ENCODE results near the gene BCAR3.

BCAR3 gene

GRCh38 chr1:93593854-93594602 lies 87.6 kb downstream of the BCAR3 start:
- no peak for DNase-seq

DNA sequence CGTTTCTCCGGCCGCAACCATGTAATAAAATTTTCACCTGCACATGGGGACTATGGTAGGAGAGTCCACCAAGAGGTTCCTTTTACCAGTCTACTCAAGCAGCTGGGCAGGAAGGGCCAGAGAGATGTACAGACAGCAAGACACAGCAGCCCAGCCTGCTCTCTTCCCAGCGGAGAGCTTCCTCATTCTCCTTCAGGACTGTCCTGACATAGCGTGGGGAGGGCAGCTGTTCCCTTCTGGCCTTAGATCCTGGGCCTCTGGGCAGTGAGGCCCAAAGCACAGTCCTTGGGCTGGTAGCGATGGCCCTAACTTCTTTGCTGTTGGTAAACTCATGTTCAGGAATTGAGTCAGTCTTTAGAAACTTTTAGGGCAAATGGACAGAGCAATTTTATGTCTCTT lies 89.1 kb downstream of the BCAR3 start:
- DNase-seq = no peak

DNA sequence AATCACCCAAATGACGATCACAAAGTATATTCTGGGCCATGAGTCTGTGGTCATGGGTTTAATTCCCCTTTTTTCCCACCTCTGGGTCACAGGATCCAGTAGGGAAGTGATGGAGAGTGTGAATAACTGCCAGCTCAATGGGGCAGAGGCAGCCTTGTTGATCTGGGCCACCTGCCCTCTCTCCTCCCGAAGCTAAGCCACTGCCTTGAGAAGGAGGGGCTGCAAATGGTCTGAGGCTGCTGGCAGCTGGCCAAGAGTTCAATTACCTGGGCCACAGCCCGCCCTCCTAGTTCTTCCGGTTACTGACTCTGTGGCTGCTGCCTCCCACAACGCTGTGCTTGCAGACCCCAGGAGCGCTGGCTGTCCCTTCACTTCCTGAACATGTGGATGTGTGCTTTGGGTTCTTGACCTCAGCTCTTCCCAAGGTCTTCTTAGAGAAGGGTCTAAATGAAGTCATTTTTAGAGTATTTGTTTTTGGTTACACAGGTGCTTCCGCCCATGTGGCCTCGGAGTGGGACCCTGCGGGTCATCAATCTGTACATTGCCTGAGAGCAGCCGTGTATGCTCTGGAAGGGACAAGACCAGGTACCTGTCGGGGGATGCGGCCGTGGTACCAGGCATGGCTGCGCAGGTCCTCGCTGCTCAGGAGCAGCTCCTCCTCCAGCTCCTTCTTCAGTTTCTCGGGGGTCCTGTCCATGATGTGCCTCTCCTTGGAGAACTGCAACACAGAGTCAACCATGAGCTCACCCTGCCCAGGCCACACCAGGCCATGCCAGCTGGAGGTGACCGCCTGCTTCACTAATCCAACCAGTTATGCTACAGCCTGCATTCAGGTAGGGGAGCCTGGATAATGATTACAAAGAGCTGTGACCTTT lies 89.7 kb downstream of the BCAR3 start:
- DNase-seq = peak; percentile 72

DNA sequence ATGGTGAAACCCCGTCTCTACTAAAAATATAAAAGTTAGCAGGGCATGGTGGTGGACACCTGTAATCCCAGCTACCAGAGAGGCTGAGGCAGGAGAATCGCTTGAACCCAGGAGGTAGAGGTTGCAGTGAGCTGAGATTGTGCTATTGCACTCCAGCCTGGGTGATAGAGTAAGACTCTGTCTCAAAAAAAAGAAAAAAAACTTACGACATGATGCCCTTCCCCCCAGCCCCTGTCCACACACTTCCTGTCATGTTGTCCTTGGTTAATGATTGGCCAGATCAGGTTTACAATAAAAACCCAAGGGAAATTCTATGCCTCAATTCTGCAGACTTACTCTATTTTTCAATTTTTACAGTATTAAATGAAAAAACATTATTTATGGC lies 90.4 kb downstream of the BCAR3 start:
- DNase-seq = peak; percentile 29

GRCh38 chr1:93588955-93589354 lies 92.7 kb downstream of the BCAR3 start:
- no peak for DNase-seq

DNA sequence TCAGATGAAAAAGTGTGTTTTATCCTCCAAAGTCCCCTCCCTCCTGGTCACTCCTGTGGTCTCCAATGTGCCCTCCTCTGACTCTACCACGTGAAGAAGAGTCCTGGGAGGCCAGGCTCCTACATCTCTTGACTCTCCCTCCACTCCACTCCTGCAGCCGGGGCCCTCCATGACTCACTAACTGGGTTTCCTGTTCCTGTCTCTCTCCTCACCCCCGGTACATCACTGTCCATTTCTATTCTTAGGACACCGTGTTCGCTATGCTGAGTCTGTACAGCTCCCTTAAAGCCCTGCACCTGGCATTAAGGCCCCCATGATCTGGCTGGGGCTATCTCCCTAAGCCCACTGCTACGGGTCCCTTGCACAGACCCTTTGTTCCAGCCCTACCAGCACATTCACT lies 93.4 kb downstream of the BCAR3 start:
- no peak for DNase-seq

DNA sequence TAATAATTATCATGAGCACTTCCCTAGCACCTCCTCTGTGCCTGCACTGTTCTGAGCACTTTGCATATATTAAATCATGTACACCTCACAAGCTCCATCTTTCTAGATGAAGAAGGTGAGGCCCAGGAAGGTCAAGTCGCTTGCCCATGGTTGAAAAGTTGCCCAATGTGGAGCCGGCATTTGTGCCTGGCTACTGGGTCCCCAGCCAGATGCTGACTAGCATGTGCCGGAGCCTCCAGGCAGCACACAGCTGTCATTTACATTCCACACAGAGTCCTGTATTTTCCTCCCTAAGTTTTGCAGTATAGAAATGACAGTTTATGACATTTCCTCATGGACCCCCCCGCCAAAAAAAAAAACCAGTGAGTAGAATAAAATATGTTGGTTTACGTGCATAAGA lies 94.3 kb downstream of the BCAR3 start:
- DNase-seq = no peak

GRCh38 chr1:93585059-93585966 lies 96.3 kb downstream of the BCAR3 start:
- no peak for DNase-seq

GRCh38 chr1:93584261-93585003 lies 97.2 kb downstream of the BCAR3 start:
- DNase-seq = no peak

GRCh38 chr1:93581917-93582850 lies 99.5 kb downstream of the BCAR3 start:
- no peak for DNase-seq

DNA sequence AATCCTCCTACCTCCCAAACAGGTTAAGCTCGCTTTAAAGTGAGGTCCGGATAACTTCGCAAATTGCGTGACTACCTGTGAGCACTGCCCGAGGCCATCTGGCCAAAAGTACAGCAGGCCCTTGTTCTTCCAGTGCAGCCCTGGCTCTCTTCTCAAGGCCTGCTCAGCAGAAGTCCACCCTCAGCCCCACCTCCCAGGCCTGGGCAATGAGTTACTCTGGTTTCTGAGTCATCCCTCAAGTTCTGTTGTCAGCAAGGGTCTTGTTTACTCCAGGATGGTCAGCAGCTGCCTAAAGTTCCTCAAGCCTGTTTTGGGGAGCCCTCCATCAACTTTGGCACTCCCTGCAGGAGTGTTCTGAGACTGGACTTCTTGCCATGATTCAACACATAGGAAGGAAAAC lies 101.7 kb downstream of the BCAR3 start:
- no peak for DNase-seq

- DNase-seq = no peak
Observed at GRCh38 chr1:93578911-93579825, 102.5 kb downstream of the BCAR3 start.

DNA sequence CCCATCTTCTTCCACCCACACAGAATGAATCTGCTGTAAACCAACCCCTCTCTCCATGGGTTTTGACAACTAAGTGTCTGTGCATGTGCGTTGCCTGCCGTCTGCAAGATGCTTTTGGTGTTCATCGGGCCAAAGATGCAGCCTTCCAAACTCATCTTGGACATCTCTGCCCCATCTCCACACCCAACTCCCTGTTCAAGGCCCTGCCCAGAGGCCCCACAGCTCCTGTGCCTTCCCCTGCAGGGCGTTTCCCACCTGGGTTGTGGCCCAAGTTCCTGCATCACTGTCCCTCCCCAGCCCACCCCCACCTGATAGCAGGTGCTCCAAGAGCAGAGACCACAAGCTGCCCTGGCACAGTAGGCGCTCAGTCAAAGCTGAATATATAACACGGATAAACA lies 103.2 kb downstream of the BCAR3 start:
- DNase-seq = no peak

DNA sequence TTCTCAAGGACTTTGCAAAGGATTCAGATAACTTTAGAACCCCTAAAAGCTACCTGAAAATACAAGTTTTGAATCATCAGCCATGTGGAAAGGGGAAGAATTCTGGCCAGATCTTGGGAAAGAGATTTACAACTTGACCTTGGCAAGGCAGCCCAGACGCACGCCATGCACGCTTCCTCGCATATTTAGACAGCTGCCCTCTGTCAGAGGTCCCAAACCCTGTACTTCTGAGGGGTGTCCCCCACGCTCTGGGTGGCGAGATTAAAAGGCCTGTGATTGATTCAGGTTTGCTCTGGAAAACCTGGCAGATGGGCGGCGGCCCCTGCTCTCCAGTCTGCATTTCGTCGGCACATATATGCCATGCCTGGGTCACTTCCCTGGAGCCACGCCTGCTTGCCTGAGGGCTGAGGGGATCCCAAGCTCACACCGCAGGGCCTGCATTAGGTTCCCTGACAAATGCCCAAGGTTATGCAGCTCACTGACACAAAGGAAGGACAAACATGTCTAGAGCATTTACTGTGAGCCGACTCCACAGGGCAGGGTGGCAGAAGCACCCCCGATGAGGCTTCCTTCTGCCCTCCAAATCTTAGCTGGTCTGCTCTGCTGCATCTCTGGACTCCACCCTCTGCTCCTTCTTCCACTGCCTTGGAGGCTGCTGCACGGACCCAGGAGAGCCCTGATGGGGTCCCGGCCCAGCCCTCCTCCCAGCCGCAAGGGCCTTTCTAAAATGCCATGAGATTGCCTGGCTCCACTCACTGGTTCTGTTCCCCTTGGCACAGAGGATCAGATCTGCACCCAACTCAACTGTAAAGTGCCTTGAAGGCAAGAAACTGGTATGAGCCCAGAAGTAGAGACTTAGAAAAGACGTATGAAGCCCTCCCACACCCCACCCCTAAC lies 103.9 kb downstream of the BCAR3 start:
- no peak for DNase-seq

DNA sequence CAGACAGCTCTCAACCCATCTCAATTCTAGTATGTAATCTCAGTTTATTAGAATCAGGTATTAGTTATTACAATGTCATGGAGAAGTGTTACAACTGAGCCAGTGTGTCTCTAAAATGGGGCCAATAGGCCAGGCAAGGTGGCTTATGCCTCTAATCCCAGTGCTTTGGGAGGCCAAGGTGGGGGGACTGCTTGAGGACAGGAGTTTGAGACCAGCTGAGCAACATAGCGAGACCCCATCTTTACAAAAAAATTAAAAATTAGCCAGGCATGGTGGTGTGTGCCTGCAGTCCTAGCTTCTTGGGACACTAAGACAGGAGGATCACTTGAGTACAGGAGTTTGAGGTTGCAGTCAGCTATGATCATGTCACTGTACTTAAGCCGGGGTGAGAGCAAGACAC lies 104.9 kb downstream of the BCAR3 start:
- DNase-seq = no peak

GRCh38 chr1:93576346-93576745 lies 105.3 kb downstream of the BCAR3 start:
- DNase-seq = no peak

DNA sequence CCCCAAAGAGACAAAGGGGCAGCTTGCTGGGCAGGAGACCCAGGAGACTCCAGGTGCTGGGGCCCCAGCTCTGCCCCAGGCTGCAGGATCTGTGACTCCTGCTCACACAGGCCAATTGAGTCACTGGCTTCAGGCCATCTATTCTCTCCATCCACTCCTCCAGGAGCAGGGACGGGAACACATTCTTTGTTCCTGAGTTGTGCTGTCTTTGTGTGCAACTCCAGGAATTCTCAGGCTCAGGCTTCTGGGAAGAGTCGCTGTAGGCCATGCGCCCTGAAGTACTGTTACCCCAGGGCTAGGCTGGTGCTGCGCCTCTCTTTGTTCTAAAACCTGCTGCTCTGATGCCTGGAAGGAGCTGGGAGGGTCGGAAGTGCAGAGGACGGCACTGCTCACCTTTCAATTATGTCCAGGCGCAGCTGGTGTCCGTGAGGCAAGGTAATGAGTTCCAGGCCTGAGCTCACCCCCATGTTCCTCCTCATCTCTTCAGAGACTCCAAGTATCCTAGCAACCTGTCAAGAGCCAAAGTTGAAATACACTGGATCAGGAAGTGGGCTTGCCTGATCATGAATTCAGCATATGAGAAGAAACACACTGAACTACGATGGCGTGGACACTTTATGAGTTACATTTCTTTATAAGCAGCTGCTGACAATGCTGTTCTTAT lies 105.9 kb downstream of the BCAR3 start:
- no peak for DNase-seq

DNA sequence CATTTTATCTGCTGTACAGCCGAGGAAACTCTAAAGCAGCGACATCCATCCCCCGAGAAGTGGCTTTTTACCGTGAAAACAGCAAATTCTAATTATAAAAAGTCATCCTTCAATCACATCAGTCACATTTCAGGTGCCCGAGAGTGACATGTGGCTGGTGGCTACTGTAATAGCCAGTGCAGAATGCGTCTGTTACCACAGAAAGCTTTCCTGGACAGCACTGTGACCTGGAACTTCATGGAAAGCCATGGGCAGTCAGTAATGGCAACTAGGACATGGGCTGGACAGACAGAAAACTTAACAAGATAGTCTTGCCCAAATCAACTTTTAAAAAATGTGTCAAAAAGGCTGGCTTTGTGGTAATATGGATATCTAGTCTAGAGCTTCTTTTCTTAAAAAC lies 106.6 kb downstream of the BCAR3 start:
- no peak for DNase-seq

DNA sequence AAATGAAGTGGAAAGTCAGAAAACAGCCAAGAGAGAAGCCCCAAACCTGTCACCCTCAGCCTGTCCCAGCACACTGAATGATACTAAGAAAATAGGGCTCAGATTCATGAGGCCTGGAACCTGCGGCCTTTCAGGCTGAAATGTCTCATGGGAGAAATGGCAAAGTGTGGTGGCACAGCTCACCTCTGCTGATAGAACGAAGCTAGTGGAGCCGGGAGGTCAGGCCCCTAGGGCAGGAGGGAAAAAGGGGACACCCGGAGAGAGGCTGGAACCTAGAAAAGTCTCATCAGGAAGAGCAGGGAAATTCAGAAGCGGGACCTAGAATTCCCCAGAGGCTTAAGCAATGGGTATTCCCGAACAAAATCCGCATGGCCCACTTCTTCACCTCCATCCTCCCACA lies 107.1 kb downstream of the BCAR3 start:
- no peak for DNase-seq

All from NCI-H526 treated with DMSO at 0.1 percent for 48 hours (cell line).